ENCODE results near the gene CLEC20A. TPM values are rescaled to one million over a fixed set of nuclear protein-coding genes. Genes with fewer than 3 reads are reported as not detected.
"Not testable (repeated sequence)": the region's sequence is repeated elsewhere in the genome, so short reads cannot be mapped to it uniquely, and the experiment has no call there.

Gene CLEC20A
- total RNA-seq, 1 donor: not detected

DNA sequence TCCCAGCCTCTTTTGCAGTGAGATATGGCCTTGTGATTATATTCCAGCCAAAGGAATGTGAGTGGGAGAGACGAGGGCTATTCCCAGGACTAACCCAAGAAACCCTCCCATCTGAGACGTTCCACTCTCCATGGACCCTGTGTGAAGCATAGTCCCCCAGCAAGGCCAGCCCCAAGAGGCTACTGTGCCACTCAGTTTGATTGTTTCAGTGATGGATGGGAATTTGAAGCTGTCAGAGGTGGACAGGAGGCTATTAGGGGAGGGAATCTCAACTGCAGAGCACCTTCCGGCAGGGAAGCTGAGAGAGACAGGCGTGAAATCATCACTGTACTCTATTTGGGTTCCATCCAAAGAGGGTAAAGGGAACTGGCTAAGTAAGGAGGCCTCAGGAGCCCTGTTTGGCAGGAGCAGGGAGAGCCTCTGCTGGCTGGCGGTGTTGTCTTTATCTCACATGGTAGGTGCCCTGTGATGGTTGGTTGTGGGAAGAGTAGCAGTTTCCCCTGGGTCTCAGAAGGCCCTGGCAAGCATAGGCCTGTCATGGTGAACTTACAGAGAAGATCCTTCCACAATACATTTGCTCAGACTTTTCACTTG lies 12.7 kb upstream of the CLEC20A start:
- no peak for DNase-seq (ENCODE audit: low read depth)
- no peak for TF ChIP-seq CTCF (IDR thresholded peaks at IDR 0.05; ENCODE audit: insufficient read depth, low read depth, low read length)

GRCh38 chr1:178506669-178507068 lies 9.9 kb upstream of the CLEC20A start:
- H3K4me3 ChIP-seq (ENCODE audit: low read depth, low read length): no peak overlapping the region
- DNase-seq (ENCODE audit: low read depth): no peak
- no peak for TF ChIP-seq CTCF (IDR thresholded peaks at IDR 0.05; ENCODE audit: insufficient read depth, low read depth, low read length)

More for the DNA sequence above, 12.7 kb upstream of the CLEC20A start:
- H3K4me3 ChIP-seq (ENCODE audit: low read depth, low read length): no peak overlapping the region

GRCh38 chr1:178506177-178506576 lies 9.4 kb upstream of the CLEC20A start:
- DNase-seq (ENCODE audit: low read depth): no peak
- no peak for TF ChIP-seq CTCF (IDR thresholded peaks at IDR 0.05; ENCODE audit: insufficient read depth, low read depth, low read length)
- no peak overlapping the region for H3K4me3 ChIP-seq (ENCODE audit: low read depth, low read length)

GRCh38 chr1:178504286-178504685 lies 7.5 kb upstream of the CLEC20A start:
- TF ChIP-seq CTCF (IDR thresholded peaks at IDR 0.05; ENCODE audit: insufficient read depth, low read depth, low read length): no peak
- H3K4me3 ChIP-seq (ENCODE audit: low read depth, low read length): no peak overlapping the region
- DNase-seq (ENCODE audit: low read depth): no peak

DNA sequence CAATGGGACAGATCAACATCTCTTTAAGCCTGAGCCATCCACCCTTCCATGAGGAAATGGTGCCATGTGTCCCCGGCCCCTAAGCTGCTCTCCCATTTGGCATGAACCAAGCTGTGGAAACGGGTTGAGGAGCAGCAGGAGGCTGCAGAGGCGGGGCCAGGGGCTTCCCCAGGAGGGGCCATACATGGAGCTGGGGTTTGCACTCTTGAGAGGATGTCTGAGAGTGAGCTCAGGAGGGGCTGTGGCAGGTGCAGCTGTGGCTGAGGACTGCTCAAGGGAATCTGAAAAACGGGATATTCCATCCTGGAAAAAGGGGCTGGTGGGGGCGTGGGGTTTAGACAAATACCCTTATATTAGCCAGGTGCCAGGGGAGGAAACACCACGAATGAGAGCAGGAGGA lies 7.1 kb upstream of the CLEC20A start:
- TF ChIP-seq CTCF (IDR thresholded peaks at IDR 0.05; ENCODE audit: insufficient read depth, low read depth, low read length): no peak

DNA sequence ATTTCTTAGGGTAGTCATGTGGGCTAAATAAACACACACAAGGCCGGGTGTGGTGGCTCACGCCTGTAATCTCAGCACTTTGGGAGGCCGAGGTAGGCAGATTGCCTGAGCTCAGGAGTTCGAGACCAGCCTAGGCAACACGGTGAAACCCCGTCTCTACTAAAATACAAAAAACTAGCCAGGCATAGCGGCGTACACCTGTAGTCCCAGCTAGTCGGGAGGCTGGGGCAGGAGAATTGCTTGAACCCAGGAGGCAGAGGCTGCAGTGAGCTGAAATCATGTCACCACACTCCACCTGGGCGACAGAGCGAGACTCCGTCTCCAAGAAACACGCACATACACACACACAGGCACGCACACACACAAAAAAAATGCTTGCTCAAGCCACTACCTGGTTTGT lies 6.6 kb upstream of the CLEC20A start:
- H3K4me3 ChIP-seq (ENCODE audit: low read depth, low read length); DNase-seq (ENCODE audit: low read depth): not testable (repeated sequence)

More for the DNA sequence above, 7.1 kb upstream of the CLEC20A start:
- DNase-seq (ENCODE audit: low read depth): no peak
- no peak overlapping the region for H3K4me3 ChIP-seq (ENCODE audit: low read depth, low read length)

DNA sequence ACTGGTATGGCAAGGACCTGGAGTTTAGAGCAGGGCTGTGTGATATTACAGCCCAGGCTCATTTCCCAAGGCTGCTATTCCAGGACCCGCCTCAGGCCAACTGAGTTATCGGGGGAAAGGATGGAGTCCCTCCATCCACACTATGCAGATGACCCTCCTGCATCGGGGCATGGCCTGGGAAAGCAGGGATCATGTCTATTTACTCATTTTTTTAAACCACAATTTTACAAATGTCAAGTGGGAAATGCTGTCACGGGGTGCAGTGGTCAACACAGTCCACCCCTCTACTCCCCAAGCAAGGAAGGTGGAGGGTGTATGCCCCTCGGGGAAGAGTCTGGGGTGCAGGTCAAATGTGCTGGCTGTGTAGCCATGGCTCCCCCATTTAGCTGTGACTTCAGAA lies 6.1 kb upstream of the CLEC20A start:
- no peak for TF ChIP-seq CTCF (IDR thresholded peaks at IDR 0.05; ENCODE audit: insufficient read depth, low read depth, low read length)
- no peak overlapping the region for H3K4me3 ChIP-seq (ENCODE audit: low read depth, low read length)
- no peak for DNase-seq (ENCODE audit: low read depth)

Measured in fibroblast of villous mesenchyme (primary cell).